GM23248 (cell line): ENCODE results near the gene PRIMA1. TPM values are rescaled to one million over a fixed set of nuclear protein-coding genes. Genes with fewer than 3 reads are reported as not detected.

ENCODE experiments used
- DNase-seq: peaks from one replicate; pipeline ENCODE4 v3.0.0-alpha.2; 2015
- H2AFZ ChIP-seq: fragments of 200-600 bp; sonication (generic); 2 replicates; pipeline ENCODE4 v1.6.1; 2016; ENCODE audit warnings: antibody characterized with exemption
- H3F3A ChIP-seq: fragments of 200-600 bp; sonication (generic); 2 replicates; pipeline ENCODE4 v1.6.1; 2016; ENCODE audit warnings: mild to moderate bottlenecking, antibody characterized with exemption, mixed run types; ENCODE audit not compliant: insufficient read depth
- H3K27ac ChIP-seq: fragments of 200-600 bp; sonication (generic); 2 replicates; pipeline ENCODE4 v1.5.1; 2016; ENCODE audit warnings: mild to moderate bottlenecking
- H3K27me3 ChIP-seq: fragments of 200-600 bp; sonication (generic); replicated peaks from 2 replicates; pipeline ENCODE4 v1.6.1; 2016; ENCODE audit warnings: mild to moderate bottlenecking; ENCODE audit not compliant: insufficient read depth
- H3K36me3 ChIP-seq: fragments of 200-600 bp; sonication (generic); 2 replicates; pipeline ENCODE4 v1.6.1; 2016; ENCODE audit warnings: low read depth, mild to moderate bottlenecking
- H3K4me1 ChIP-seq: fragments of 200-600 bp; sonication (generic); 2 replicates; pipeline ENCODE4 v1.6.1; 2016; ENCODE audit warnings: mild to moderate bottlenecking; ENCODE audit not compliant: insufficient read depth
- H3K4me2 ChIP-seq: fragments of 200-600 bp; sonication (generic); one replicate; pipeline ENCODE4 v1.6.1; 2016; ENCODE audit warnings: mild to moderate bottlenecking; ENCODE audit not compliant: unreplicated experiment
- H3K4me3 ChIP-seq: fragments of 200-600 bp; sonication (generic); 2 replicates; pipeline ENCODE4 v1.5.1; 2016; ENCODE audit warnings: mild to moderate bottlenecking
- H3K79me2 ChIP-seq: fragments of 200-600 bp; sonication (generic); 2 replicates; pipeline ENCODE4 v1.6.1; 2016; ENCODE audit warnings: mild to moderate bottlenecking; ENCODE audit not compliant: insufficient read depth
- H3K9ac ChIP-seq: fragments of 200-600 bp; sonication (generic); 2 replicates; pipeline ENCODE4 v1.6.1; 2016; ENCODE audit warnings: mild to moderate bottlenecking
- H3K9me2 ChIP-seq: fragments of 200-600 bp; sonication (generic); 2 replicates; pipeline ENCODE4 v1.6.1; 2016; ENCODE audit warnings: mixed run types, mild to moderate bottlenecking, moderate library complexity; ENCODE audit not compliant: insufficient read depth
- H3K9me3 ChIP-seq: fragments of 200-600 bp; sonication (generic); one replicate; pipeline ENCODE4 v1.6.1; 2017; ENCODE audit warnings: low read depth
- H4K20me1 ChIP-seq: fragments of 200-600 bp; sonication (generic); 2 replicates; pipeline ENCODE4 v1.6.0; 2016; ENCODE audit not compliant: insufficient read depth
- EZH2 ChIP-seq: fragments of 200-600 bp; sonication (generic); IDR thresholded peaks from 2 replicates; pipeline ENCODE4 v1.6.1; 2018; ENCODE audit warnings: antibody characterized with exemption, mild to moderate bottlenecking; ENCODE audit not compliant: insufficient read depth, poor library complexity, severe bottlenecking
- EZH2phosphoT487 ChIP-seq: fragments of 200-600 bp; sonication (generic); IDR thresholded peaks from 2 replicates; pipeline ENCODE4 v1.6.1; 2018; ENCODE audit warnings: antibody characterized with exemption, moderate library complexity, mild to moderate bottlenecking, low read depth; ENCODE audit not compliant: insufficient read depth
- WGBS, 2 experiments: methylation state at CpG; one replicate each; pipeline ENCODE4 v1.1.6; 2015 to 2017; ENCODE audit warnings: low lambda C conversion rate in 2 of 2, low coverage in 1 of 2; ENCODE audit errors: missing lambda C conversion rate in 2 of 2; 5-methylcytosine and 5-hydroxymethylcytosine counted together
- in situ Hi-C: fragments of 300-500 bp; cut with MboI; formaldehyde crosslinking; loops from 2 replicates; pipeline ENCODE4 v1.15.0; 2020
- polyA plus RNA-seq: library from polyadenylated mRNA; unstranded; fragments of >200 nt; fragmentation: Nextera tagmentation; extraction: Ambion mirVana; gene quantifications from 2 replicates; pipeline ENCODE4 v1.2.1, GENCODE V29; 2016
- total RNA-seq: library from RNA; depleted of rRNA; stranded (reverse); fragments of >200 nt; shearing (Covaris generic); gene quantifications from 2 replicates; pipeline ENCODE4 v1.2.3, GENCODE V29; 2014

Gene PRIMA1
- total and polyA plus RNA-seq, 2 experiments from 2014 or later = 0.43 TPM; not detected in 1

GRCh38 chr14:93748208-93749075, 39.8 kb downstream of the PRIMA1 start:
- Histone ChIP-seq H3F3A (no peaks in the 10 kb centered on the region), H4K20me1 (no peaks in the 10 kb centered on the region), H3K9me2 (no peaks in the 10 kb centered on the region), H3K36me3 (no peaks in the 10 kb centered on the region), H3K4me1 (no peaks in the 10 kb centered on the region), H3K4me3 (no peak overlapping the region), H3K79me2 (no peaks in the 10 kb centered on the region), H3K4me2 (no peak overlapping the region), H3K27ac (no peak overlapping the region), H3K9ac (no peak overlapping the region), H2AFZ (no peak overlapping the region), H3K9me3 (no peaks in the 10 kb centered on the region), H3K27me3 (no peaks in the 10 kb centered on the region)
- no peak for DNase-seq
- TF ChIP-seq EZH2phosphoT487 = no peak
- no peak for TF ChIP-seq EZH2
- in situ Hi-C loops = no loop called here
- 68 to 75% methylated on average over 25 of the region's 25 CpGs for WGBS, 2 experiments

- in situ Hi-C loops = no loop called here
- Histone ChIP-seq H3F3A (no peaks in the 10 kb centered on the region), H3K9me2 (no peaks in the 10 kb centered on the region), H3K79me2 (no peaks in the 10 kb centered on the region), H4K20me1 (no peaks in the 10 kb centered on the region), H3K9ac (no peak overlapping the region), H2AFZ (no peak overlapping the region), H3K36me3 (no peaks in the 10 kb centered on the region), H3K27ac (no peak overlapping the region), H3K4me2 (no peak overlapping the region), H3K4me3 (no peak overlapping the region), H3K4me1 (no peaks in the 10 kb centered on the region), H3K9me3 (no peaks in the 10 kb centered on the region), H3K27me3 (no peaks in the 10 kb centered on the region)
- no peak for DNase-seq
- TF ChIP-seq EZH2phosphoT487 (no peak), EZH2 (no peak)
- WGBS, 2 experiments = 75 to 79% methylated on average over 1 of the region's 1 CpG
Observed at GRCh38 chr14:93747560-93747959, 40.7 kb downstream of the PRIMA1 start.

GRCh38 chr14:93747102-93747501, 41.2 kb downstream of the PRIMA1 start:
- DNase-seq = no peak
- Histone ChIP-seq H3K9me3 (no peaks in the 10 kb centered on the region), H3K9ac (no peak overlapping the region), H3K27me3 (no peaks in the 10 kb centered on the region), H3K36me3 (no peaks in the 10 kb centered on the region), H2AFZ (no peak overlapping the region), H3K4me2 (no peak overlapping the region), H3K27ac (no peak overlapping the region), H4K20me1 (no peaks in the 10 kb centered on the region), H3F3A (no peaks in the 10 kb centered on the region), H3K4me1 (no peaks in the 10 kb centered on the region), H3K79me2 (no peaks in the 10 kb centered on the region), H3K4me3 (no peak overlapping the region), H3K9me2 (no peaks in the 10 kb centered on the region)
- 73 to 80% methylated on average over 15 of the region's 15 CpGs for WGBS, 2 experiments
- in situ Hi-C loops = no loop called here
- TF ChIP-seq EZH2phosphoT487 (no peak), EZH2 (no peak)

GRCh38 chr14:93745603-93746273, 42.5 kb downstream of the PRIMA1 start:
- DNase-seq = no peak
- no peaks in the 10 kb centered on the region for H3K4me1 ChIP-seq
- H3K9ac ChIP-seq = no peak overlapping the region
- in situ Hi-C loops = no loop called here
- no peaks in the 10 kb centered on the region for H3F3A ChIP-seq
- TF ChIP-seq EZH2 = no peak
- H3K27ac ChIP-seq = no peak overlapping the region
- no peaks in the 10 kb centered on the region for H3K27me3 ChIP-seq
- no peaks in the 10 kb centered on the region for H4K20me1 ChIP-seq
- H3K36me3 ChIP-seq = no peaks in the 10 kb centered on the region
- H3K9me3 ChIP-seq = no peaks in the 10 kb centered on the region
- H2AFZ ChIP-seq = no peak overlapping the region
- H3K9me2 ChIP-seq = no peaks in the 10 kb centered on the region
- H3K4me2 ChIP-seq = no peak overlapping the region
- H3K4me3 ChIP-seq = no peak overlapping the region
- H3K79me2 ChIP-seq = no peaks in the 10 kb centered on the region
- WGBS, 2 experiments = 58 to 69% methylated on average over 13 of the region's 13 CpGs
